Thyroid gland (tissue), 4 donors: ENCODE results near the gene RTF1.

ENCODE experiments used
- POLR2A ChIP-seq, 2 donors: fragments of 450-650 bp; IDR thresholded peaks; one replicate each; pipeline ENCODE4 v1.6.1; 2017; ENCODE audit warnings: antibody characterized with exemption in 2 of 2, mild to moderate bottlenecking in 2 of 2, moderate library complexity in 1 of 2
- TF ChIP-seq, protein P1 (sequence below), 6 experiments: fragments of 200-600 bp in 3 of 6; fragments of 450-650 bp in 3 of 6; sonication (generic) in 3 of 6; IDR thresholded peaks; one replicate each; pipeline ENCODE4 v1.5.1; 2016 to 2019; ENCODE audit warnings: antibody characterized with exemption in 6 of 6, mild to moderate bottlenecking in 2 of 6, inconsistent platforms in 1 of 6, moderate library complexity in 1 of 6

DNA sequence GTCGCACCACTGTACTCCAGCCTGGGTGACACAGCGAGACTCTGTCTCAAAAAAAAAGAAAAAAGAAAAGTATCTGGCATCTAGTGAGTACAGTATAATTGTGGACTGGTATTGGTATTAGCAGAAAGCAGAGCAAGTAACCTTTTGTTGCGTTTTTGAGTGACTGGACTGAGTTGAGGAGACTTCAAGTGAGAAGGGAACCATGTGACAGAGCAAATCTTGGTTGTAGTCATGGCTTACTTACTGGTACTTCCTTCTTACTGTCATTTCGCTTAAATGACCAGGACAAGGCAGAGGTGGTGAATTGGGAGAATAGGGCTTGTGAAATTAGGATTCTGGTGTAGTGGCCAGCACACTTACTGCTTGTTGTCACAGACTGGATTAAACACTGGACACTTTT is 20.6 kb downstream of the RTF1 start:
- TF ChIP-seq, protein P1, sequence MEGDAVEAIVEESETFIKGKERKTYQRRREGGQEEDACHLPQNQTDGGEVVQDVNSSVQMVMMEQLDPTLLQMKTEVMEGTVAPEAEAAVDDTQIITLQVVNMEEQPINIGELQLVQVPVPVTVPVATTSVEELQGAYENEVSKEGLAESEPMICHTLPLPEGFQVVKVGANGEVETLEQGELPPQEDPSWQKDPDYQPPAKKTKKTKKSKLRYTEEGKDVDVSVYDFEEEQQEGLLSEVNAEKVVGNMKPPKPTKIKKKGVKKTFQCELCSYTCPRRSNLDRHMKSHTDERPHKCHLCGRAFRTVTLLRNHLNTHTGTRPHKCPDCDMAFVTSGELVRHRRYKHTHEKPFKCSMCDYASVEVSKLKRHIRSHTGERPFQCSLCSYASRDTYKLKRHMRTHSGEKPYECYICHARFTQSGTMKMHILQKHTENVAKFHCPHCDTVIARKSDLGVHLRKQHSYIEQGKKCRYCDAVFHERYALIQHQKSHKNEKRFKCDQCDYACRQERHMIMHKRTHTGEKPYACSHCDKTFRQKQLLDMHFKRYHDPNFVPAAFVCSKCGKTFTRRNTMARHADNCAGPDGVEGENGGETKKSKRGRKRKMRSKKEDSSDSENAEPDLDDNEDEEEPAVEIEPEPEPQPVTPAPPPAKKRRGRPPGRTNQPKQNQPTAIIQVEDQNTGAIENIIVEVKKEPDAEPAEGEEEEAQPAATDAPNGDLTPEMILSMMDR (IDR thresholded peaks at IDR 0.05), result no peak
- TF ChIP-seq POLR2A (IDR thresholded peaks at IDR 0.05), result no peak
